Activated T-helper 2 cell treated with anti-CD3 and anti-CD28 coated beads, Interferon-gamma antibody, Interleukin-2, Interleukin-4, amounts not matched to agents 10 μg/mL and 5 μg/mL and 100 μg/mL, durations not matched to agents 14 hours and 24 hours and 36 hours (primary cell): ENCODE results near the gene ETFB. TPM values are rescaled to one million over a fixed set of nuclear protein-coding genes. Genes with fewer than 3 reads are reported as not detected.
"Not testable (repeated sequence)": the region's sequence is repeated elsewhere in the genome, so short reads cannot be mapped to it uniquely, and the experiment has no call there.

Experiments used
- DNase-seq: peaks from one replicate; pipeline ENCODE4 v3.0.0; 2021; ENCODE audit warnings: low spot score
- H3K27ac Mint-ChIP-seq: one replicate; pipeline ENCODE4 v1.8.0; 2021; ENCODE audit warnings: mixed read lengths
- H3K27me3 Mint-ChIP-seq: one replicate; pipeline ENCODE4 v1.8.0; 2021; ENCODE audit warnings: low read depth, mixed read lengths
- H3K36me3 Mint-ChIP-seq: one replicate; pipeline ENCODE4 v1.8.0; 2021; ENCODE audit warnings: low read depth, mixed read lengths
- H3K4me1 Mint-ChIP-seq: one replicate; pipeline ENCODE4 v1.8.0; 2021; ENCODE audit warnings: low read depth, mixed read lengths
- H3K4me3 Mint-ChIP-seq: one replicate; pipeline ENCODE4 v1.8.0; 2021; ENCODE audit warnings: low read depth, mild to moderate bottlenecking, moderate library complexity, mixed read lengths
- H3K9me3 Mint-ChIP-seq: one replicate; pipeline ENCODE4 v1.8.0; 2021; ENCODE audit warnings: mixed read lengths
- intact Hi-C: fragments of 100-400 bp; cut with micrococcal nuclease; formaldehyde crosslinking; loops from one replicate; pipeline ENCODE4 v1.15.1; 2023
- total RNA-seq: library from RNA; stranded (reverse); gene quantifications from 2 replicates; pipeline ENCODE4 v1.2.3, GENCODE V29; 2022

The ETFB gene
- 209 and 215 TPM in 2 replicates for total RNA-seq

GRCh38 chr19:51365965-51366388, at the start of gene ETFB:
ETFB (minus strand) TSS chr19:51366388; CDS start chr19:51366326, 62 bp downstream.
- peak within 1 kb of the TSS; percentile 95 for H3K27ac Mint-ChIP-seq
- no peaks in the 10 kb centered on the region for H3K9me3 Mint-ChIP-seq
- H3K4me3 Mint-ChIP-seq = peak within 1 kb of the TSS; percentile 98
- peaks cover 49% of the 10 kb centered on the region for H3K4me1 Mint-ChIP-seq
- no peaks in the 10 kb centered on the region for H3K27me3 Mint-ChIP-seq
- peaks cover 50% of the 10 kb centered on the region for H3K36me3 Mint-ChIP-seq
- intact Hi-C loops = no loop called here
- DNase-seq = no peak

DNA sequence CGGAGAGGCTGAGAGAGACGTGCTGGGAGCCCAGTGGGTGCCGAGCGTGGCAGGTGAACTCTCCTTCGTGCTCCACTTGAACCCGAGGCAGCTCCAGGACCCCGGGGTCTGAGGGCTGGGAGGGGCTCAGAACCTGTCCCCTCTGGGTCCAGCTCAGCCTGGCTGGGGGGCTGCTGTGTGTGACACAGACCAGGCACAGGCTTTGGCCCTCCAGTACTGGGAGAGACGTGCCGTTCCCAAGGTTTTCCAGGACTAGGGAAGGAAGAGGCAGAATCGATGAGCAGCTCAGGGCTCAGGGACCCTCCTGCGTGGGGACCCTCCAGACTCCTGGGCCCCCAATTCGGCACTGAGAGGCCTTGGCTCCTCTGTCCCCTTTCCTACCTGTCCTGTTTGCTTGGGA, 49.0 kb upstream of the ETFB start:
- no peaks in the 10 kb centered on the region for H3K36me3 Mint-ChIP-seq
- peaks cover 23% of the 10 kb centered on the region for H3K4me1 Mint-ChIP-seq
- H3K4me3 Mint-ChIP-seq = no peak overlapping the region
- no peaks in the 10 kb centered on the region for H3K27me3 Mint-ChIP-seq
- DNase-seq = no peak
- no peaks in the 10 kb centered on the region for H3K9me3 Mint-ChIP-seq
- H3K27ac Mint-ChIP-seq = no peak overlapping the region
- intact Hi-C loops = no loop called here

GRCh38 chr19:51410950-51411748, 45.0 kb upstream of the ETFB start:
- Mint-ChIP-seq H3K36me3 (peaks cover 4% of the 10 kb centered on the region), H3K9me3 (no peaks in the 10 kb centered on the region), H3K4me3 (no peak overlapping the region), H3K27me3 (no peaks in the 10 kb centered on the region), H3K27ac (no peak overlapping the region), H3K4me1 (peaks cover 13% of the 10 kb centered on the region)
- intact Hi-C loops = no loop called here
- no peak for DNase-seq

GRCh38 chr19:51407511-51408131, 41.4 kb upstream of the ETFB start:
- DNase-seq = no peak
- peaks cover 23% of the 10 kb centered on the region for H3K36me3 Mint-ChIP-seq
- H3K4me3 Mint-ChIP-seq = no peak overlapping the region
- no peaks in the 10 kb centered on the region for H3K27me3 Mint-ChIP-seq
- intact Hi-C loops = loop anchor here (2.0 kb wide), 1 partner anchor 69 kb away; no protein-coding TSS in a partner anchor
- H3K9me3 Mint-ChIP-seq = peaks cover 12% of the 10 kb centered on the region
- peaks cover 10% of the 10 kb centered on the region for H3K4me1 Mint-ChIP-seq
- H3K27ac Mint-ChIP-seq = no peak overlapping the region

- Mint-ChIP-seq H3K36me3 (peaks cover 43% of the 10 kb centered on the region), H3K27ac (no peak overlapping the region), H3K27me3 (no peaks in the 10 kb centered on the region), H3K9me3 (peaks cover 26% of the 10 kb centered on the region), H3K4me3 (no peak overlapping the region), H3K4me1 (peaks cover 13% of the 10 kb centered on the region)
- DNase-seq = no peak
- intact Hi-C loops = no loop called here
These were observed 35.9 kb upstream of the ETFB start for GRCh38 chr19:51402117-51402516.

DNA sequence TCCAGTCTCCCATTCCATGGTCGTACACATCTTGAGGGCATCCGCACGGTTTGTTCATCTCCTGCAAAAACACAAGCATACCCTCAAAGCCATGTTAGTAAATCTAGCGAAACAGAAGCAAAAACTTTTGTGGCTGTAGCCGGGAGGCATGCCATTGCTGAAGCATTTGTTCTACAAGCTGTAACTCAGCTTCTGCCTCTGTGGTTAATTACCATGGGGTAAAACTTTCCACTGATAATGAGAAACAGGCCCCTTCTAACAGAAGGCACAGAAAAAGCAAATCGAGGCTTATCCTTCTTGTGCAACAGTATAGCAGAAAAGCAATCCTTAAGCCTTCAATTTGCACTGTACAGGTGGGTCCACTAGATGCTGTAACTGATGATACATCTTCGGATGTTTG, 33.7 kb upstream of the ETFB start:
- peaks cover 26% of the 10 kb centered on the region for H3K4me1 Mint-ChIP-seq

GRCh38 chr19:51399231-51399630, 33.0 kb upstream of the ETFB start:
- no peak for DNase-seq
- intact Hi-C loops = no loop called here
- H3K9me3 Mint-ChIP-seq = peaks cover 26% of the 10 kb centered on the region
- no peaks in the 10 kb centered on the region for H3K27me3 Mint-ChIP-seq
- H3K4me3 Mint-ChIP-seq = no peak overlapping the region
- H3K4me1 Mint-ChIP-seq = peaks cover 28% of the 10 kb centered on the region
- no peak overlapping the region for H3K27ac Mint-ChIP-seq
- H3K36me3 Mint-ChIP-seq = peaks cover 32% of the 10 kb centered on the region

More for the DNA sequence above, 33.7 kb upstream of the ETFB start:
- peaks cover 26% of the 10 kb centered on the region for H3K9me3 Mint-ChIP-seq
- peaks cover 32% of the 10 kb centered on the region for H3K36me3 Mint-ChIP-seq
- intact Hi-C loops, H3K4me3 Mint-ChIP-seq, H3K27ac Mint-ChIP-seq, H3K27me3 Mint-ChIP-seq, DNase-seq: not testable (repeated sequence)

DNA sequence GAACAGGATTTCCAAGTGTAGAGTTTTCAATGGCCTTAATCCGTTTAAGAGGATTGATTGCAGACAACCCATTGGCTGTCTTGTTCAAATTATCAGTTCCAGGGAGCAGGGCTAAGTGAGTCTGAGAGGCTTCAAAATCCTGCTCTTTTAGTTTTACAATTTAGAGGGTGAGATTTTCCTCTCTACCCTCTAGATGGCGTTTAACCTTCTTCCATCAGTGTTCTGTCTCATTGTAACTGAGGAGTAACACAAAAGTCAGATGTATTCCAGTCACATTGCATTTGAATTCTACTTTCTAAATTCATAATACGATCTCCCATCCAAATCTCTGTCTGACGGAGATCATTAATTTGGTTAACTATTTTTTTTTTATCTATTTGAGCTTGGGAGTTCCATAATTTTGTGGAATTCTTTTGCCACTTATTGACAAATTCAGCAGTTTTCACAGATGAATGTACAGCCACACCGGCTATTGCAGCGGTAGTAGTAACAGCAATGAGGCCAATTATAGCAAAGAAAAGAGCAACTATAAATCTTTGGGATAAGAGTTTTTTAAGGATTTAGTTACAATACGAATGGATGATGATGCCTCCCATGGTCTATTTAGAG, 32.0 kb upstream of the ETFB start:
- intact Hi-C loops = loop anchor here (1.0 kb wide), 2 partner anchors 19 to 259 kb away; partner anchors contain the start of gene SIGLEC10
- no peak overlapping the region for H3K4me3 Mint-ChIP-seq
- no peaks in the 10 kb centered on the region for H3K27me3 Mint-ChIP-seq
- peaks cover 20% of the 10 kb centered on the region for H3K9me3 Mint-ChIP-seq
- peaks cover 25% of the 10 kb centered on the region for H3K36me3 Mint-ChIP-seq
- H3K4me1 Mint-ChIP-seq = peaks cover 33% of the 10 kb centered on the region
- no peak overlapping the region for H3K27ac Mint-ChIP-seq
- DNase-seq = no peak

DNA sequence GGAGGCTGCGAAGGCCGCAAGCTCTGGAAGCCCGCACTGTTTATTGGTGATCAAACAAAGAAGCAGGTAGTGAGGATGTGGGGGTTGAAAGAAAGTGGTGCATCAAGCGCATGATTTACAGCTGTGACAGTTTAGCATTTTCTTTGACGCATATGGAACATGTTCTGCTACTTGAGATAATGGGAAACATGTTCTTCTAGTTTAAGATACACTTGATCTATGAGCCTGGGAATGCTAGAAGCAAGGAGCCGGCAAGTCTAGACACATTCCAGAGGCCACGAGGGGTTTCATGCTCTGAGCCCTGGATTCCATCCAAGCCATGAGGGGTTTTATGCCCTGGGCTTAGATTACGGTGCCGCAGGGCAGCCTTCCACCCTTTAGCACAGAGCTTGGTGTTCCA, 31.3 kb upstream of the ETFB start:
- Mint-ChIP-seq H3K9me3 (peaks cover 12% of the 10 kb centered on the region), H3K4me1 (peaks cover 41% of the 10 kb centered on the region), H3K27ac (peak overlapping the region; percentile 46), H3K36me3 (peaks cover 19% of the 10 kb centered on the region)
- H3K27me3 Mint-ChIP-seq, intact Hi-C loops, DNase-seq, H3K4me3 Mint-ChIP-seq: not testable (repeated sequence)

DNA sequence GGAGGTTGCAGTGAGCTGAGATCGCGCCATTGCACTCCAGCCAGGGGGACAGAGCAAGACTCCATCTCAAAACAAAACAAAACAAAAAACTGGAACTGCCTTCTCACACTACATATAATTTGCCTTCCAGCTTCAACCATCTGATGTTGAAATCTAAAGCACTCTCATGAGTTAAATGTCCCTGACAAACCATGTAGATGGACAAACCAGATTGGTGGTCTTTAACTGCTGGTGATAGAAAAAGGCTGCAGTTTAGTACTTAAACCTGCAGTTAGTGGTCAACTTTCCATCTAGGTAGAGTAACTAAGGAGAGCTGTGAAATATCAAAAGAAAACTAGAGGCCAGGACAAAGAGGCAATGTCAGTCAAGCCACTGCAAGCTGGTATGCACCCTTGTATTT, 30.0 kb upstream of the ETFB start:
- intact Hi-C loops = no loop called here
- peaks cover 11% of the 10 kb centered on the region for H3K36me3 Mint-ChIP-seq
- no peak overlapping the region for H3K27ac Mint-ChIP-seq
- H3K27me3 Mint-ChIP-seq = no peaks in the 10 kb centered on the region
- no peak for DNase-seq
- peaks cover 3% of the 10 kb centered on the region for H3K9me3 Mint-ChIP-seq
- H3K4me1 Mint-ChIP-seq = peaks cover 46% of the 10 kb centered on the region
- peak overlapping the region; percentile 93 for H3K4me3 Mint-ChIP-seq

DNA sequence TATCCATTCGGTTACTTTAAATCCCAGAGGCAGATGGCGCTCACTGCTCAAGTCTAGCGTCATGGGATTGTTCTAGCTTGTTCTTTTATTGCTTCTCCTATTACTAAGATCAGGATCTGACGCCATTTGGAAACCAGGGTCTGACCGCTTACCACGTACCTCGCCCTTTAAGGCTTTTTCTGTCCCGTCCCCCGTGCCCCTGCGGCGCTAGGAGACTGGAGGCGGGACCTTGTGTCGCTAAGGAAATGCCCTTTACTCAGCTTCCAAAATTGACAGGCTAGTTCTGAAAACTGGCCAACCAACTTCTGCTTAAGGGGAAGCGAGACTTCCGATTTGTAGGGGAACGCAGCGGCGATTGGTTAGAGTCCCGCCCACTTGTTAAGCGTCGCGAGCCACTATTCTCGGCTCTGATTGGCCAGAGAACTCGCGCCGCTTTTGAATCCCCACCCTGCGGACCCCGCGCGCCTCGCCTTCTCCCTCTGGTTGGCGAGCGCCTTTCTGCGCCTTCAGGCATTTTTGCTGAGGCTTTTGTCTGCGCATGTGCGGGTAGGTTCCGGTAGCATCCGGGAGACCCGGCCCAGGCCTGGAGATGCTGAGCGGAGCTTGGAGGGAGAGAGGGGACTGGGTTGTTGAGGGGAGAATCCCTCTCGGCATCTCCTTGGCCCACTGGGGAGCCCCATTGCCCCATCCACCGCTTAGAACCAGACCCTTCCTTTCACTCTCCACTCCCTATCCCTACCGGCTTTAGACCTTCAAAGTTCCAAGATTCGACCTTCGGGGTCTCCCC, 28.1 kb upstream of the ETFB start:
- peak overlapping the region; percentile 98 for H3K27ac Mint-ChIP-seq
- H3K4me1 Mint-ChIP-seq = peaks cover 51% of the 10 kb centered on the region
- H3K9me3 Mint-ChIP-seq = no peaks in the 10 kb centered on the region
- peak overlapping the region; percentile 93 for H3K4me3 Mint-ChIP-seq
- H3K27me3 Mint-ChIP-seq = no peaks in the 10 kb centered on the region
- no peaks in the 10 kb centered on the region for H3K36me3 Mint-ChIP-seq
- peak; percentile 96 for DNase-seq
- intact Hi-C loops = loop anchor here (1.0 to 2.0 kb wide), 6 partner anchors 21 to 138 kb away; partner anchors contain the start of gene SIGLEC10

- H3K4me3 Mint-ChIP-seq = peak overlapping the region; percentile 67
- no peaks in the 10 kb centered on the region for H3K27me3 Mint-ChIP-seq
- intact Hi-C loops = no loop called here
- H3K4me1 Mint-ChIP-seq = peaks cover 53% of the 10 kb centered on the region
- no peaks in the 10 kb centered on the region for H3K36me3 Mint-ChIP-seq
- H3K9me3 Mint-ChIP-seq = no peaks in the 10 kb centered on the region
- H3K27ac Mint-ChIP-seq = peak overlapping the region; percentile 94
- DNase-seq = no peak
These were observed 26.5 kb upstream of the ETFB start for GRCh38 chr19:51392701-51393100.
